ENCODE data around the gene CACTIN.
"Not testable (repeated sequence)": the region's sequence is repeated elsewhere in the genome, so short reads cannot be mapped to it uniquely, and the experiment has no call there.

Gene CACTIN

GRCh38 chr19:3645726-3646125 lies 19.1 kb upstream of the CACTIN start:
- no peak for DNase-seq

GRCh38 chr19:3645067-3645396 lies 18.4 kb upstream of the CACTIN start:
- DNase-seq = no peak

DNA sequence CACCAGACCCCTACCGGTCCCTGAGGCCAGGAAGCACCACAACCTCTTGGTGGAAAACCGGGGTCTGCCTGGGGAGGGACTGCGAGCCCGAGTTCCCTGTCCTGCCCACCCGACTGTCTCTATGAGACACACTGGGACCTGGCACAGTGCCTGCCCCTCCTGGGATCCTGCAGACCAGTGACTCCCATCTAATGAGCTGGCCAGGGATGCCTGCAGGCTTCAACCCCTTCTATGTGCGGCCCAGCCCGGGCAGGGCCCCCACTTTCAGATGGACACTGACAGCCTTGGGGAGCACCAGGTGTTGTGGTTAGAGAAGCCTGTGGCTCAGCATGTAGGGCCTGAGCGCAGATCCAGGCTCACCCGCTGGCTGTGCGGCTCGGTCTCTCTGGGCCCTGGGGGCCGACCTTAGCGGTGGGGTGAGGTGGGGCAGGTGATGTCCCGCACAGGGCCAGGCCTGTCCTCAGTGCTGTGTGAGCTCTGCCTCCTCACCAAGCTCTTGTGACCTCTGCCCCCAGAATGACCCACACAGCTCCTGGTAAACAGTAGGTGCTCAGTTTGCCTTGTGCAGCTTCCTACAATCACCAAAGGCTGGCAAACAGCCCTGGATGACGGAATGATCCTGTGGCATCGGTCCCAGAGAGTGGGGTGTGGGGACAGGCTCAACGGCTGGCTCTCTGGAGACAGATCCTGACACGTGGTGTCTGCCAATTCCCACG lies 17.9 kb upstream of the CACTIN start:
- no peak for DNase-seq

GRCh38 chr19:3643674-3644313 lies 17.2 kb upstream of the CACTIN start:
- no peak for DNase-seq

DNA sequence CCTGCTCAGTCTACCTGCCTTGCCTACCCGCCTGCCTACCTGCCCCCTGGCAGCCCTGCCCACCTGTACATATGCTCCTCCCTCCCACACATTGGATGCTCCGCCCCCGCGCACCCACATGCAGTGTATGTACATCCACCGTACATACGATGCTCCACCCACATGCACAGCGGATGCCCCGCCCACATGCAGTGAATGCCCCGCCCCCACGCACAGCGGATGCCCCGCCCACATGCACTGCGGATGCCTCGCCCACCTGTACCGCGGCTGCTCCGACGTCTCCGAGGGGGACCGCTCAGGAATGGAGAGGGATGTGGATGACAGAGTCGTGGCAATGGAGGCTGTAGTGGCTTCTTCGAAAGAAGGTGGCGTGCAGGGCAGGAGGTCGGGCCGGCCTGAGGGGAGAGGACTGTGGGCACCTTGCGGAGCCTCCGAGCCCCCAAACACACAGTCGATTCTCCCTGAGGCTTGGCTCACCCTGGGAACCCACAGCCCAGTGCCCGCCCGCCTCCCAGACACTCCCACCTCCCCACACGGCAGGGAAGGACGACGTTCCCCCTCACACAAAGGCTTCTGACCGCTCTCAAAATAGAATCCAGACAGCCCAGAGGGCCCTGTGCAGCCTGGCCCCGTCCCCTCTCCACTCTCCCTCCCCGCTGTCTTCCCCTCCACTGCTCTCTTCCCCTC lies 16.5 kb upstream of the CACTIN start:
- DNase-seq = no peak

GRCh38 chr19:3642296-3642695 lies 15.7 kb upstream of the CACTIN start:
- DNase-seq = no peak

GRCh38 chr19:3641515-3642269 lies 15.1 kb upstream of the CACTIN start:
- DNase-seq = no peak

GRCh38 chr19:3639479-3639878 lies 12.9 kb upstream of the CACTIN start:
- DNase-seq = no peak

DNA sequence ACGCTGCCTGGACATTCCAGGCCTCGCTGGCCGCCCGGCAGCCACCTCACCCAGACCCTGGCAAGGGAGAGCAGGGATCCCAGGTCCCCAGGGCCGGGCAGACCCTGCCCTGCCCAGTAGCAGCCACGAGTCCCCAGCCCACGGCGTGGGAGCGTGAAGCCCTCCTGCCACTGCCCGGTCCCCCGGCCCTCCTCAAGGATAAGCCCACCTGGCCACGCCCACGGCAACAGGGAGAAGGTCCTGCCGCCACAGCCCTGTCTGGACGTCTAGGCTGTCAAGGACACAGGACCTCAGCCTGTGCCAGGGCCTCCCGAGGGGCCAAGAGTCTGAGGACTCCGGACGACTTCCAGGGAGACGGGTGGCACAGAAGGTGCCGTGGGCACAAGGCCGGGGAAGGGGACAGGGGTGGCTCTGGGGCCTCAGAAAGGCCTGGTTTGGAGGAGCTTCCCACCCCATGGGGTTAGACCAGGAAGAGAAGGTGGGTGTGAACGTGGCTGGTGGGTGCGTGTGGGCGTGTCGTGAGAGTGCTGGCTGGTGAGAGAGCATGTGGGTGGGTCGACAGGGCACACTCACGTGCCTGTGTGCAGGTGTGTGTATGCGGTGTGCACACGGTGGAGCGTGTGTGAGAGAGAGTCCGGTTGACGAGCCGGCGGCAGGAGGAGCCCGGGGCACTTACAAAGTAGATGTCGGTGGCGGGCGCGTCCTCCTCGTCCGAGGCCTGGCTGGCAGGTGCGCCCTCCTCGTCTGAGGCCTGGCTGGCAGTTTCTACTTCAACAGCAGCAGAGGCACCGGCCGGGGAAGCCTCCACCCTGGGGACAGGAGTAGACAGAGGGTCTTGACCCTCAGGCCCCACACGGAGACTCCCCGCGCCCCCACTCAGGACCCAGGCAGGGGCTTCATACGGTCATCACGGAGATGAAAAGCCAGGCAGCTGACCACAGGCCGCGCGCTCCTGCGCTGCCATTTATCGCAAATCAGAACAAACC lies 11.9 kb upstream of the CACTIN start:
- no peak for DNase-seq

GRCh38 chr19:3637621-3638020 lies 11.0 kb upstream of the CACTIN start:
- no peak for DNase-seq

- no peak for DNase-seq
Measured at GRCh38 chr19:3636962-3637361, 10.4 kb upstream of the CACTIN start.

GRCh38 chr19:3636506-3636905 lies 9.9 kb upstream of the CACTIN start:
- DNase-seq = no peak

DNA sequence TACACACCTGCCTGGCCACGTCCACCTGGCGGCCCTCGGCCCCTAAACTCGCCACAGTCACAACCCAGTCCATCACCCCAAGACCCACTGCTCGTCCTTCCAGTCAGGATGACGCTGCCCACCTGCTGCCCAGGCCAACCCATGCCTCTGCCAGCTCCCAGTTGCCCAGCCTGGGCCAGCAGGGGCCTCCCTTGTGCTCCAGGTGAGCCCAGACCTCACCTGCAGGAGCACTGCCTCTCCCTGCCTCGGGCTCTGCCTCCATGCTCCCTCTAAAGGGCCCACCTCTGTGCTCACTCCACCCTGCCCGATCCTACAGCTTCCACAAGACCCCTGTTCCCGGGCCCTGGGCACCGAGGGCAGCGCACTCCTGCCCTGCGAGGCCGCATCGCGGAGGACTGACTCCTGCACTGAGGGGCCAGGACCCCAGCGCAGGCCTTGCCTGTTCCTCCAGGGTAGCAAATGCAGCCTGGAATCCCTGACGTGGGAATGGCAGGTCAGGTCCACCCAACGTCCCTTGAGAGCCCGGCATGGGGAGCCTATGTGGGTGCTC lies 8.0 kb upstream of the CACTIN start:
- no peak for DNase-seq

- DNase-seq = no peak
Measured at GRCh38 chr19:3633559-3633988, 7.0 kb upstream of the CACTIN start.

DNA sequence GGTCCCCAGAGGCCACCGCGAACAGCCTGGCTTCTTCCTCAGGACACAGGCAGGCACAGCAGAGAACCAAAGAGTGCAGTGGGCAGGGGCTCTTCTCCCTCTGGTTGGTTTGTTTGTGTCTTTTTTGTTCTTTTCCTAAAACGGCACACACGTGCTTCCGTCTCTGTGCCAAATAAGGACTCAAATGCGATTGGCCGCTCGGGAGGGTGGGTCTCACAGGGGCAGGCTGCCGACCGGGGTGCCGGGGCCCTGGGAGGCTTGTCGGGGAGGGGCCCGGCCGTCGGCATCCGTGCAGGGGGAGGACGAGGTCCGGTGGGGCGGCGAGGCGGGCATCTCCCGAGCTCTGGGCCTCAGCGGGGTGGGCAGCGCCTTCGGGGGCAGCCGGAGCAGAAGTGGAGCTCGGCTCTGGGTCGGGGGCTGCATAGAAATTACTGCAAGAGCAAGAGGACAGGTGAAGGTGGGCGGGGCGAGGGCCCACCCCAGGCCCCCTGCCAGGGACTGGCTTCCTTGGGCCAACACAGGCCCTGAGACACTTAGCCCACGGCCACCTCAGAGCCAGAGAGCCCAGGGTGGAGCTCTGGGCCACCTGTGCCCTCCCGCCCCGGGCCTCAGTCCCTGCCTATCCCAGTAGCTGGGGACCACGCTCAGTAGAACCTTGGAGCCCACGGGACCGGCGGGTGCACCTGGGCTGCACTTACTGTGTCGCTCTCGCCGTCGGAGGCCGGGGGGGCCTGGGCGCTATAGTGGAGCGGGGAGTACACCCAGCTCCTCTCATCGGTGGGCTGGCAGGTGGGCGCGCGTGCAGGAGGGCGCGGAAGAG lies 6.4 kb upstream of the CACTIN start:
- no peak for DNase-seq

GRCh38 chr19:3632098-3632497 lies 5.5 kb upstream of the CACTIN start:
- DNase-seq = no peak

GRCh38 chr19:3631053-3631861 lies 4.7 kb upstream of the CACTIN start:
- no peak for DNase-seq

DNA sequence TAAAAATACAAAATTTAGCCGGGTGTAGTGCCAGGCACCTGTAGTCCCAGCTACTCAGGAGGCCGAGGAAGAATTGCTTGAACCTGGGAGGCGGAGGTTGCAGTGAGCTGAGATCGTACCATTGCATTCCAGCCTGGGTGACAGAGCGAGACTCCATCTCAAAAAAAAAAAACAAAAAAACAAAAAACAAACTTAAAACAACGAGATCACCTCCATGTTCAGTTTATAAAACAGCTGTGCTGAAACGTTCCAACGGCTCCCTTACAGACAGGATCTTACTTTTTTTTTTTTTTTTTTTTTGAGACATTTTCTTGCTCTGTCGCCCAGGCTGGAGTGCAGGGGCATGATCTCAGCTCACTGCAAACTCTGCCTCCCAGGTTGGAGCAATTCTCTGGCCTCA lies 2.2 kb upstream of the CACTIN start:
- DNase-seq = not testable (repeated sequence)

- no peak for DNase-seq
Measured at GRCh38 chr19:3627351-3627723, 747 bp upstream of the CACTIN start.

DNA sequence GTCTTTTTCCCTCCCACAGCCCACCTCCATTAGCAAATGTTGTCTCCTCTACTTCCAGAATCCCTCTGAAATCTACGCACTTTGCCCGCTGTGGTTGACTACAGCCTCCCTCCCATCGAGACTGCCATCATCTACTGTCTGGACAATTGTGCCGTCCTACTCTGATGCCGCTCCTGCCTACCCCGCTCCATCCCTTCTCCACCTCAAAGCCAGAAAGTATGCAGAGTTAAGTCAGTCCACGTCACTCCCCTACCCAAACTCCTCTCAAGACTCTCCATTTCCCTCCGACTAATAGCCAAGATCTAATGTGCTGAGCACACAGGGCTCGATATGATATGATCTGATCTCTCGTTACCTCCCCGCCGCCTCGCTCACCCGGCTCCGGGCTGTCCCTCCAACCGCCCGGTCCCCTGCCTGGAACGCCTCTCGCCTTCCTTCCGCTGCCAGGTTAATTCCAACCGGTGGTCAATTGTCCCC lies 556 bp downstream of the CACTIN start:
- DNase-seq = peak; percentile 43

Measured in hematopoietic multipotent progenitor cell treated with erythropoietin and hydrocortisone succinate and interleukin-3 and kit ligand, for 8 days (in vitro differentiated cells).